ENCODE data around the gene FBF1.
"Not testable (repeated sequence)": the region's sequence is repeated elsewhere in the genome, so short reads cannot be mapped to it uniquely, and the experiment has no call there.

DNA sequence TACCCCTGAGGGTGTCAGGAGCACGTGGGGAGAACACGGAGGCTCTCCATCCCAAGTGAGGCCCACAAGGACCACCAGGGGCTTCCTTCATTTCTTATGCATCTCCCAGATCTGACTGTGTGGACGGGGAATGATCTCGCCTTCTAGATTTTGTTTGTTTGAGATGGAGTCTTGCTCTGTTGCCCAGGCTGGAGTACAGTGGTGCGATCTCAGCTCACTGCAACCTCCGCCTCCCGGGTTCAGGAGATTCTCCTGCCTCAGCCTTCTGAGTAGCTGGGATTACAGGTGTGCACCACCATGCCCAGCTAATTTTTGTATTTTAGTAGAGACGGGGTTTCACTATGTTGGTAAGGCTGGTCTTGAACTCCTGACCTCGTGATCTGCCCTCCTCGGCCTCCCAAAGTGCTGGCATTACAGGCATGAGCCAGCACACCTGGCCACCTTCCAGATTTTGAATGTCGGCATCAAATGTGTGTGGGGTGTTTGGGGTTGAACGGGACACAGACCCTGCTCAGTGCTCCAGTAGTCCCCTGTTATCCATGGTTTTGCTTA is 72.0 kb downstream of the FBF1 start:
- TF ChIP-seq POLR2AphosphoS5 (IDR thresholded peaks at IDR 0.05; ENCODE audit: low read depth); SPI1 (IDR thresholded peaks at IDR 0.05; ENCODE audit: borderline replicate concordance, low read depth); GABPA (IDR thresholded peaks at IDR 0.05; ENCODE audit: low read depth): not testable (repeated sequence)
- TF ChIP-seq, protein P1, sequence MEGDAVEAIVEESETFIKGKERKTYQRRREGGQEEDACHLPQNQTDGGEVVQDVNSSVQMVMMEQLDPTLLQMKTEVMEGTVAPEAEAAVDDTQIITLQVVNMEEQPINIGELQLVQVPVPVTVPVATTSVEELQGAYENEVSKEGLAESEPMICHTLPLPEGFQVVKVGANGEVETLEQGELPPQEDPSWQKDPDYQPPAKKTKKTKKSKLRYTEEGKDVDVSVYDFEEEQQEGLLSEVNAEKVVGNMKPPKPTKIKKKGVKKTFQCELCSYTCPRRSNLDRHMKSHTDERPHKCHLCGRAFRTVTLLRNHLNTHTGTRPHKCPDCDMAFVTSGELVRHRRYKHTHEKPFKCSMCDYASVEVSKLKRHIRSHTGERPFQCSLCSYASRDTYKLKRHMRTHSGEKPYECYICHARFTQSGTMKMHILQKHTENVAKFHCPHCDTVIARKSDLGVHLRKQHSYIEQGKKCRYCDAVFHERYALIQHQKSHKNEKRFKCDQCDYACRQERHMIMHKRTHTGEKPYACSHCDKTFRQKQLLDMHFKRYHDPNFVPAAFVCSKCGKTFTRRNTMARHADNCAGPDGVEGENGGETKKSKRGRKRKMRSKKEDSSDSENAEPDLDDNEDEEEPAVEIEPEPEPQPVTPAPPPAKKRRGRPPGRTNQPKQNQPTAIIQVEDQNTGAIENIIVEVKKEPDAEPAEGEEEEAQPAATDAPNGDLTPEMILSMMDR (IDR thresholded peaks at IDR 0.05; ENCODE audit: insufficient read depth, low read length): not testable (repeated sequence)
- TF ChIP-seq, protein P2, sequence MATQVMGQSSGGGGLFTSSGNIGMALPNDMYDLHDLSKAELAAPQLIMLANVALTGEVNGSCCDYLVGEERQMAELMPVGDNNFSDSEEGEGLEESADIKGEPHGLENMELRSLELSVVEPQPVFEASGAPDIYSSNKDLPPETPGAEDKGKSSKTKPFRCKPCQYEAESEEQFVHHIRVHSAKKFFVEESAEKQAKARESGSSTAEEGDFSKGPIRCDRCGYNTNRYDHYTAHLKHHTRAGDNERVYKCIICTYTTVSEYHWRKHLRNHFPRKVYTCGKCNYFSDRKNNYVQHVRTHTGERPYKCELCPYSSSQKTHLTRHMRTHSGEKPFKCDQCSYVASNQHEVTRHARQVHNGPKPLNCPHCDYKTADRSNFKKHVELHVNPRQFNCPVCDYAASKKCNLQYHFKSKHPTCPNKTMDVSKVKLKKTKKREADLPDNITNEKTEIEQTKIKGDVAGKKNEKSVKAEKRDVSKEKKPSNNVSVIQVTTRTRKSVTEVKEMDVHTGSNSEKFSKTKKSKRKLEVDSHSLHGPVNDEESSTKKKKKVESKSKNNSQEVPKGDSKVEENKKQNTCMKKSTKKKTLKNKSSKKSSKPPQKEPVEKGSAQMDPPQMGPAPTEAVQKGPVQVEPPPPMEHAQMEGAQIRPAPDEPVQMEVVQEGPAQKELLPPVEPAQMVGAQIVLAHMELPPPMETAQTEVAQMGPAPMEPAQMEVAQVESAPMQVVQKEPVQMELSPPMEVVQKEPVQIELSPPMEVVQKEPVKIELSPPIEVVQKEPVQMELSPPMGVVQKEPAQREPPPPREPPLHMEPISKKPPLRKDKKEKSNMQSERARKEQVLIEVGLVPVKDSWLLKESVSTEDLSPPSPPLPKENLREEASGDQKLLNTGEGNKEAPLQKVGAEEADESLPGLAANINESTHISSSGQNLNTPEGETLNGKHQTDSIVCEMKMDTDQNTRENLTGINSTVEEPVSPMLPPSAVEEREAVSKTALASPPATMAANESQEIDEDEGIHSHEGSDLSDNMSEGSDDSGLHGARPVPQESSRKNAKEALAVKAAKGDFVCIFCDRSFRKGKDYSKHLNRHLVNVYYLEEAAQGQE (IDR thresholded peaks at IDR 0.05; ENCODE audit: insufficient replicate concordance, low read depth): not testable (repeated sequence)
